Right renal pelvis (tissue), 4 donors: ENCODE measurements around the gene ZFPL1. TPM values are rescaled to one million over a fixed set of nuclear protein-coding genes. Genes with fewer than 3 reads are reported as not detected.

ENCODE experiments used
- polyA plus RNA-seq, 4 donors: library from polyadenylated mRNA; unstranded; fragments of 120-200 nt; gene quantifications; one replicate each; pipeline ENCODE4 v1.2.1, GENCODE V29; 2013; ENCODE audit not compliant: insufficient read length in 4 of 4

ZFPL1 gene
- polyA plus RNA-seq, 4 donors: 31.8 to 38.9 (median 32.7) TPM

Other genes with a start within 250 kb of the ZFPL1 start
- 1 to 10 TPM; 4.4 to 7.1 (median 5.4) TPM for gene CDC42BPG, start 239.6 kb upstream of the ZFPL1 start, polyA plus RNA-seq
- 10 to 100 TPM; 54.1 to 69.5 (median 60.5) TPM for gene EHD1, start 205.6 kb upstream of the ZFPL1 start, polyA plus RNA-seq
- gene ATG2A, start 167.0 kb upstream of the ZFPL1 start, polyA plus RNA-seq: 10 to 100 TPM; 15.5 to 25.9 (median 16.5) TPM
- 10 to 100 TPM; 14.9 to 18.8 (median 17.9) TPM for gene PPP2R5B, start 159.5 kb upstream of the ZFPL1 start, polyA plus RNA-seq
- 1 to 10 TPM in 3 of 4 donors, under 1 TPM in 1; 0.54 to 2.8 (median 1.9) TPM for gene GPHA2, start 148.3 kb upstream of the ZFPL1 start, polyA plus RNA-seq
- gene MAJIN, start 112.1 kb upstream of the ZFPL1 start, polyA plus RNA-seq: 1 to 10 TPM in 2 of 4 donors, under 1 TPM in 2; 0.80 to 1.5 (median 1.00) TPM
- 1 to 10 TPM; 3.2 to 3.5 (median 3.3) TPM for gene BATF2, start 87.3 kb upstream of the ZFPL1 start, polyA plus RNA-seq
- gene ARL2, start 70.1 kb upstream of the ZFPL1 start, polyA plus RNA-seq: 10 to 100 TPM; 52.3 to 70.2 (median 59.7) TPM
- 10 to 100 TPM; 31.1 to 33.5 (median 31.9) TPM for gene SNX15, start 56.8 kb upstream of the ZFPL1 start, polyA plus RNA-seq
- gene SAC3D1, start 43.0 kb upstream of the ZFPL1 start, polyA plus RNA-seq: 10 to 100 TPM; 11.6 to 16.2 (median 12.6) TPM
- gene NAALADL1, start 25.7 kb upstream of the ZFPL1 start, polyA plus RNA-seq: 10 to 100 TPM; 12.0 to 16.2 (median 13.1) TPM
- gene CDCA5, start 182 bp upstream of the ZFPL1 start, polyA plus RNA-seq: 10 to 100 TPM; 15.6 to 21.7 (median 18.7) TPM
- gene VPS51, start 12.0 kb downstream of the ZFPL1 start, polyA plus RNA-seq: 100 to 1,000 TPM in 1 of 4 donors, 10 to 100 TPM in 3; 90.9 to 148 (median 99.2) TPM
- 10 to 100 TPM; 77.6 to 95.7 (median 87.9) TPM for gene TM7SF2, start 27.6 kb downstream of the ZFPL1 start, polyA plus RNA-seq
- gene ZNHIT2, start 33.5 kb downstream of the ZFPL1 start, polyA plus RNA-seq: 10 to 100 TPM in 1 of 4 donors, 1 to 10 TPM in 3; 6.5 to 11.4 (median 6.9) TPM
- 100 to 1,000 TPM; 558 to 873 (median 611) TPM for gene FAU, start 37.9 kb downstream of the ZFPL1 start, polyA plus RNA-seq
- gene MRPL49, start 38.1 kb downstream of the ZFPL1 start, polyA plus RNA-seq: 10 to 100 TPM; 61.8 to 66.5 (median 64.0) TPM
- gene SYVN1, start 50.3 kb downstream of the ZFPL1 start, polyA plus RNA-seq: 10 to 100 TPM; 47.0 to 54.9 (median 51.0) TPM
- under 1 TPM in 2 of 4 donors, not detected in 2; 0.15 to 0.17 TPM for gene SPDYC, start 86.0 kb downstream of the ZFPL1 start, polyA plus RNA-seq
- gene CAPN1, start 97.7 kb downstream of the ZFPL1 start, polyA plus RNA-seq: 100 to 1,000 TPM in 2 of 4 donors, 10 to 100 TPM in 2; 84.3 to 109 (median 97.7) TPM
- gene POLA2, start 177.7 kb downstream of the ZFPL1 start, polyA plus RNA-seq: 10 to 100 TPM; 24.4 to 26.8 (median 26.0) TPM
- 10 to 100 TPM in 3 of 4 donors, 1 to 10 TPM in 1; 8.7 to 12.7 (median 10.7) TPM for gene CDC42EP2, start 230.6 kb downstream of the ZFPL1 start, polyA plus RNA-seq
- 10 to 100 TPM; 82.7 to 93.3 (median 90.7) TPM for gene DPF2, start 249.6 kb downstream of the ZFPL1 start, polyA plus RNA-seq